PFSK-1 (cell line): Measurements from ENCODE around the gene ZNF217.

Source experiments
- FOXP2 ChIP-seq: optimal IDR thresholded peaks from 2 replicates; pipeline ENCODE3; 2011; ENCODE audit warnings: borderline replicate concordance, control low read depth, inconsistent platforms; ENCODE audit not compliant: insufficient read depth; ENCODE audit errors: extremely low read length, extremely low read depth
- POLR2AphosphoS5 ChIP-seq: IDR thresholded peaks from 2 replicates; pipeline ENCODE4 v1.6.1; 2012; ENCODE audit warnings: low read depth, mild to moderate bottlenecking, control low read depth, low read length, moderate library complexity
- SIN3A ChIP-seq: IDR thresholded peaks from 2 replicates; pipeline ENCODE4 v1.6.1; 2012; ENCODE audit warnings: mild to moderate bottlenecking, low read length, moderate library complexity, borderline replicate concordance; ENCODE audit not compliant: insufficient read depth
- TAF1 ChIP-seq: IDR thresholded peaks from 2 replicates; pipeline ENCODE4 v1.6.1; 2012; ENCODE audit warnings: low read length, control low read depth, borderline replicate concordance; ENCODE audit not compliant: insufficient read depth
- TF ChIP-seq, protein P1 (sequence below), 2 experiments: IDR thresholded peaks; 2 replicates each; pipeline versions ENCODE4 v1.6.1 to v1.8.0; 2011 to 2012; ENCODE audit warnings: low read depth in 2 of 2, low read length in 2 of 2, control low read depth in 1 of 2, inconsistent platforms in 1 of 2, mild to moderate bottlenecking in 1 of 2, moderate library complexity in 1 of 2; ENCODE audit not compliant: insufficient read depth in 1 of 2

Gene ZNF217

DNA sequence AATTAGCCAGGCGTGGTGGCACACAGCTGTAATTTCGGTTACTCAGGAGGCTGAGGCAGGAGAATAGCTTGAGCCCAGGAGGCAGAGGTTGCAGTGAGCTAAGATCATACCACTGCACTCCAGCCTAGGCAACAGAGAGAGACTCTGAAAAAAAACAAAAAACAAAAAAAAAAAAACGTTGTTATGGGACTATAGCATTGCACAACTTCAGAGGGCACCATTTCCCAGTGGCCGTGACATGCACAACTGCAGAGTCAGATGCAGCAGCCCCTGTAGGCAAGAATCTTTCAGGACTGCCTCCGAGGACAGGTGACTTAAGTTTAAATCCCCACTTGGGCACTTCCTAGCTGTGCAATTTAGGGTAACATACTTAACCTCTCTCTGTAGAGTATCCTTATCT lies 64.0 kb downstream of the ZNF217 start:
- TF ChIP-seq POLR2AphosphoS5 = no peak
- no peak for TF ChIP-seq TAF1
- TF ChIP-seq SIN3A = no peak
- no peak for TF ChIP-seq FOXP2

DNA sequence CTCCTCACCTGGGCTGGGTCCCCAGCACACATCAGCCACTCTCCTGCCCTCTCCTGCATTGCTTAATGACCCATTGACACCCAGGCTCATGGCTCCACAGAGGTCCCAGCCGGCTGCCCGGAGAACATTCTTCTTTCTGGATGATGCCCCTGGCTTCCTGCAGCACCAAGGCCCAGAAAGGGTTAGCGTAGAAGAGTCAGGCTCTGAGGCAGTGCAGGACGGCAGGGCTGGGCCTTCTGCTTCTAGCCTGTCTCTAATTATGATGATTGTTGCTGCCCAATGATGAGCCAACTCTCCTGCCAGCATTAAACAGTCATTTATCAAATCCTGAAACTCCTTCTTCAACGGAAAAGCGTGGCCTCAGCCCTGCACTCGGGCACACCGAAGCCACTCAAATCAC lies 66.4 kb downstream of the ZNF217 start:
- TF ChIP-seq POLR2AphosphoS5 (no peak), SIN3A (no peak), TAF1 (no peak), FOXP2 (no peak)
- TF ChIP-seq, protein P1, sequence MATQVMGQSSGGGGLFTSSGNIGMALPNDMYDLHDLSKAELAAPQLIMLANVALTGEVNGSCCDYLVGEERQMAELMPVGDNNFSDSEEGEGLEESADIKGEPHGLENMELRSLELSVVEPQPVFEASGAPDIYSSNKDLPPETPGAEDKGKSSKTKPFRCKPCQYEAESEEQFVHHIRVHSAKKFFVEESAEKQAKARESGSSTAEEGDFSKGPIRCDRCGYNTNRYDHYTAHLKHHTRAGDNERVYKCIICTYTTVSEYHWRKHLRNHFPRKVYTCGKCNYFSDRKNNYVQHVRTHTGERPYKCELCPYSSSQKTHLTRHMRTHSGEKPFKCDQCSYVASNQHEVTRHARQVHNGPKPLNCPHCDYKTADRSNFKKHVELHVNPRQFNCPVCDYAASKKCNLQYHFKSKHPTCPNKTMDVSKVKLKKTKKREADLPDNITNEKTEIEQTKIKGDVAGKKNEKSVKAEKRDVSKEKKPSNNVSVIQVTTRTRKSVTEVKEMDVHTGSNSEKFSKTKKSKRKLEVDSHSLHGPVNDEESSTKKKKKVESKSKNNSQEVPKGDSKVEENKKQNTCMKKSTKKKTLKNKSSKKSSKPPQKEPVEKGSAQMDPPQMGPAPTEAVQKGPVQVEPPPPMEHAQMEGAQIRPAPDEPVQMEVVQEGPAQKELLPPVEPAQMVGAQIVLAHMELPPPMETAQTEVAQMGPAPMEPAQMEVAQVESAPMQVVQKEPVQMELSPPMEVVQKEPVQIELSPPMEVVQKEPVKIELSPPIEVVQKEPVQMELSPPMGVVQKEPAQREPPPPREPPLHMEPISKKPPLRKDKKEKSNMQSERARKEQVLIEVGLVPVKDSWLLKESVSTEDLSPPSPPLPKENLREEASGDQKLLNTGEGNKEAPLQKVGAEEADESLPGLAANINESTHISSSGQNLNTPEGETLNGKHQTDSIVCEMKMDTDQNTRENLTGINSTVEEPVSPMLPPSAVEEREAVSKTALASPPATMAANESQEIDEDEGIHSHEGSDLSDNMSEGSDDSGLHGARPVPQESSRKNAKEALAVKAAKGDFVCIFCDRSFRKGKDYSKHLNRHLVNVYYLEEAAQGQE (IDR thresholded peaks at IDR 0.05; ENCODE audit: insufficient read depth in 1 of 2, low read depth in 2 of 2, low read length in 2 of 2) = no peak

DNA sequence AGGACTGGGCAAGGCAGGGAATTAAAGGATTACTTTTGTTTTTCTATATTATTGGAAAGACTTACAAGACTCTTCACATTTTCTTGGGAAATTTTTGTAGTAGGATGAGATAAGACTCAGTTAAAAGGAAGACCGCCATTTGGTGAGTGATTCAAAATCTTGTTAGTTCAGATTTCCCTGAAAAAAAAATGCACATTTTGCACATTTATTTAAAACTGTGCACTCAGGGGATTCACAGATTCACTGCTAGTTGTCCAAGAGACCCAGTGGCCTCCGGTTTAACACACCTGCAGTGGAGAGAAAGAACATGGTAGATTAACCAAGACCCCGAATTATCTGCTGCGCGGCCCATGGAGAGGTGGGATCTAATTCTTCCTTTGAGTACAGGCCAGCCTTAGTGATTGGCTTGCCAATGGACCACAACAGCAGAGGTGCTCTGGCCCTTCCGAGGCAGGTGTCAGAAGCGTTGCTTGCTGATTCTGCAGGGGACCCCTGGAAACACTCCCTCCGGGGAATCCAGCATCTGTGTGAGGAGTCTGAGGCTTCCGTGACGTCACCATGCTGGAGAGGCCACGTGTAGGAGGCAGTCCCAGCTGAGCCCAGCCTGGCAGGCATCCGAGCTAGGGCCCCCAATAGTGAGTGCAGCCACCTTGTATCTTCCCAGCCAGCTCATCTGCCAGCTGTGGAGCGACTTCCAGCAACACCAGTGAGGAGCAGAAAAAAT lies 68.9 kb downstream of the ZNF217 start:
- TF ChIP-seq POLR2AphosphoS5 (no peak), TAF1 (no peak), FOXP2 (no peak), SIN3A (no peak)
- TF ChIP-seq, protein P1 (IDR thresholded peaks at IDR 0.05; ENCODE audit: insufficient read depth in 1 of 2, low read depth in 2 of 2, low read length in 2 of 2) = no peak

DNA sequence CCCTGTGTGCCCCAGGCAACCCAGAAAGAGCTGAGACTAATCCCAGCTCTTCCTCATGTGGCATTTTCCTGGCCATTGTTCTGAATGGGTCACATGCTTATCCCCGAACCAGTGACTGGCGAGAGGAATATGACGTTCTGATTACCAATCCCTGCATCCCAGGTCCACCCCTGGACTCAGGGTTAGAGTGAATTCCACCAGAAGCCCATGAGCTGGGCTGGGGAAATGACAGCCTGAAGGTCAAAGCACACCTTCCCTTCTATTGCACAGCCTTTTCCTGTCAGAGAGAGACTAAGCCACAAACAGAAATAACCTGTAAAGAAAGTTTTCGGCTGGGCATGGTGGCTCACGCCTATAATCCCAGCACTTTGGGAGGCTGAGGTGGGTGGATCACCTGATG lies 70.9 kb downstream of the ZNF217 start:
- TF ChIP-seq TAF1 (no peak), FOXP2 (no peak), SIN3A (no peak), POLR2AphosphoS5 (no peak)
- TF ChIP-seq, protein P1 (IDR thresholded peaks at IDR 0.05; ENCODE audit: insufficient read depth in 1 of 2, low read depth in 2 of 2, low read length in 2 of 2) = no peak

DNA sequence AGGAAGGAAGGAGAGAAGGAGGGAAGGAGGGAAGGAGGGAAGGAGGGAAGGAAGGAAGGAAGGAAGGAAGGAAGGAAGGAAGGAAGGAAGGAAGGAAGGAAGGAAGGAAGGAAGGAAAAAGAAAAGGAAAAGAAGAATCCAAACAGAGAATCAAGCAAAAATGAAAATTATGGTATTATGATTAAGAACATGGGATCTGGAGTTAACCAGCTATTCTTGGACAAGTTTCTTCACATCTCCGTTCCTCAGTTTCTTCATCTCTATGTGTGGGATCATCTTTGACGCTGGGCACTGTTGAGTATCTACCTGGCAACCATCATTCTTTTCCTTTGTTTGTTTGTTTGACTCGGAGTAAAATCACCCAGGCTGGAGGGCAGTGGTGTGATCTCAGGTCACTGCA lies 71.6 kb downstream of the ZNF217 start:
- TF ChIP-seq POLR2AphosphoS5 (no peak), SIN3A (no peak), TAF1 (no peak), FOXP2 (no peak)
- TF ChIP-seq, protein P1 (IDR thresholded peaks at IDR 0.05; ENCODE audit: insufficient read depth in 1 of 2, low read depth in 2 of 2, low read length in 2 of 2) = no peak
